Fibroblast of the aortic adventitia (primary cell): ENCODE results near the gene DCTN1. TPM values are rescaled to one million over a fixed set of nuclear protein-coding genes. Genes with fewer than 3 reads are reported as not detected.

Experiments
- DNase-seq: peaks from one replicate; pipeline ENCODE4 v3.0.0-alpha.2; 2010; ENCODE audit warnings: low read depth
- H3K4me3 ChIP-seq: 2 replicates; pipeline ENCODE4 v1.5.1; 2011; ENCODE audit warnings: low read depth, mild to moderate bottlenecking, control low read depth, low read length, moderate library complexity
- total RNA-seq: library from RNA; depleted of rRNA; stranded (reverse); fragments of >200 nt; gene quantifications from 2 replicates; pipeline ENCODE4 v1.2.3, GENCODE V29; 2012; ENCODE audit warnings: low replicate concordance
- TF ChIP-seq, protein P1 (sequence below): IDR thresholded peaks from 2 replicates; pipeline ENCODE4 v1.5.1; 2011; ENCODE audit warnings: mild to moderate bottlenecking, low read length, control low read depth, inconsistent platforms; ENCODE audit not compliant: insufficient read depth

DCTN1 gene
- total RNA-seq, 1 donor, result 147 TPM

DNA sequence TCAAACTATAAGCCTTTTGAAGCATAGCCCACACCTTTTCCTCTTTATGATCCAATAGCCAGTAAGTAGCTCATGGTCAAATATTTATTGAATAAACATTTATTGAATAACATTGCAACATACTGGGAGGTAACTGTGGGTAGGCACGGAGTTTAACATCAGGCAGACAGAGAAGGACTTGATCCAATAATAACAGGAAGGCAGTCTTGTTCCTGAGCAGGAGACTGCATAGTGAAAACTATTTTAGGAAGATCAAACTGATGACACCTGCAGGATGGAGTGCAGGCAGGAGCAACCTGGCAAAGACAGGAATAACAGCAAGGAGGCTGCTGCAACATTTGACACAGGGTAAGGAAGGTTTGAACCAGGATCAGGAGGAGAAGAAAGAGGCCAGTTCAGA is 3.1 kb upstream of the DCTN1 start:
- TF ChIP-seq, protein P1, sequence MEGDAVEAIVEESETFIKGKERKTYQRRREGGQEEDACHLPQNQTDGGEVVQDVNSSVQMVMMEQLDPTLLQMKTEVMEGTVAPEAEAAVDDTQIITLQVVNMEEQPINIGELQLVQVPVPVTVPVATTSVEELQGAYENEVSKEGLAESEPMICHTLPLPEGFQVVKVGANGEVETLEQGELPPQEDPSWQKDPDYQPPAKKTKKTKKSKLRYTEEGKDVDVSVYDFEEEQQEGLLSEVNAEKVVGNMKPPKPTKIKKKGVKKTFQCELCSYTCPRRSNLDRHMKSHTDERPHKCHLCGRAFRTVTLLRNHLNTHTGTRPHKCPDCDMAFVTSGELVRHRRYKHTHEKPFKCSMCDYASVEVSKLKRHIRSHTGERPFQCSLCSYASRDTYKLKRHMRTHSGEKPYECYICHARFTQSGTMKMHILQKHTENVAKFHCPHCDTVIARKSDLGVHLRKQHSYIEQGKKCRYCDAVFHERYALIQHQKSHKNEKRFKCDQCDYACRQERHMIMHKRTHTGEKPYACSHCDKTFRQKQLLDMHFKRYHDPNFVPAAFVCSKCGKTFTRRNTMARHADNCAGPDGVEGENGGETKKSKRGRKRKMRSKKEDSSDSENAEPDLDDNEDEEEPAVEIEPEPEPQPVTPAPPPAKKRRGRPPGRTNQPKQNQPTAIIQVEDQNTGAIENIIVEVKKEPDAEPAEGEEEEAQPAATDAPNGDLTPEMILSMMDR, result no peak
- H3K4me3 ChIP-seq, result no peak overlapping the region
- DNase-seq, result peak; percentile 83

DNA sequence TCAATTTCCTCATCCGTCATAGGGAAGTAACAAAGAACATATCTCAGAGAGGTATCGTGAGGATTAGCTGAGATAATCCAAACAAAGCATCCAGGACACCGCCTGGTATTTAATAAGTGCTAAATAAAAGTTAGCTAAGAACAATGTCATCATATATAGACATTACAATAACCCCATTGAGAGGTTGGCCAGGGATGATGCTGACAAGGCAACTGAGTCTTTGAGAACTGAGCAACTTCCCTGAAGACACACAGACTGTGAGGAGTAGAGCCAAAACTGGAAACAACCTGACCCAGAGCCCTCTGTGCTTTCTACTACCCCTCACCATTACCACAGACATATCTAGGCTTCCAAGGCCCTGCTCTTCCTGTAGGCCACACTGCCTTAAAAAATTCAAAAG is 1.6 kb upstream of the DCTN1 start:
- TF ChIP-seq, protein P1, result no peak
- no peak for DNase-seq
- H3K4me3 ChIP-seq, result no peak overlapping the region

DNA sequence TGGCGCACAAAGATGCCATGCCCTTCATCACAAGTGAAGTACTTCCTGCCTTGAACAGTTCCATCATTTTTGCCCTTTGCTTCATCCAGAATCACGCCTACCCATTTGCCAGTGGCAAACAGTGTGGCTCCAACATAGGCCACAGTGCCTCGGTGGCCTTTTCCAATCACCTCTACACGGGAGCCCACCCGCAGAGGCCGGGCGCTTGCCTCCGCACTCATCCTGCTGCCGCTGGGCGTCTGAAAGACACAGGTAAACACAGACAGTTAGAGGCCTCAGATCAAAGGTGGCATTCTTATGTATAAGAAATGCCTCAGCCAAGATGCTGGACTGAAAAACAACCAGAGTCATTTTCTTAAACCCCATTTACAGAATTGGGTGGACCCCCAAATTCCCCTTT is 2.1 kb downstream of the DCTN1 start:
- DNase-seq, result no peak
- no peak overlapping the region for H3K4me3 ChIP-seq
- TF ChIP-seq, protein P1, result no peak

DNA sequence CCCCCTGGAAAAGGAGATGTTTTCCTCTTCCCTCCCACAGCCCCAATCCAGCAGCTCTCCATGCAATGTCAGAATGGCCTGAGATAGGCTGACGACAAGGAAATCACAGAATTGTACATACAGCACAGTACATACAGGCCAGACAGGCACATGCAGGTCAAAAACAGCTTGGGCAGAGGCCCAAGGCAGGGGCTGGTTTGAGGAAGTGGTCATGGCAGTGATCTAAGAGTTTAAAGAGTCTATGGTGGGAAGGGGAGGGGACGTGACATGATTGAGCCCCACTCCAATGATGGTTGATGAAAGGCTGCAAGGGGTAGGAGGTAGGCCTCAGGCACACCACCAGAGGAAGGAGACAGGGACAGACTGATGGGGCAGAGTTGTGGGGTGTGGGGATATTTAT is 4.3 kb downstream of the DCTN1 start:
- no peak overlapping the region for H3K4me3 ChIP-seq
- DNase-seq, result no peak
- TF ChIP-seq, protein P1, result no peak

DNA sequence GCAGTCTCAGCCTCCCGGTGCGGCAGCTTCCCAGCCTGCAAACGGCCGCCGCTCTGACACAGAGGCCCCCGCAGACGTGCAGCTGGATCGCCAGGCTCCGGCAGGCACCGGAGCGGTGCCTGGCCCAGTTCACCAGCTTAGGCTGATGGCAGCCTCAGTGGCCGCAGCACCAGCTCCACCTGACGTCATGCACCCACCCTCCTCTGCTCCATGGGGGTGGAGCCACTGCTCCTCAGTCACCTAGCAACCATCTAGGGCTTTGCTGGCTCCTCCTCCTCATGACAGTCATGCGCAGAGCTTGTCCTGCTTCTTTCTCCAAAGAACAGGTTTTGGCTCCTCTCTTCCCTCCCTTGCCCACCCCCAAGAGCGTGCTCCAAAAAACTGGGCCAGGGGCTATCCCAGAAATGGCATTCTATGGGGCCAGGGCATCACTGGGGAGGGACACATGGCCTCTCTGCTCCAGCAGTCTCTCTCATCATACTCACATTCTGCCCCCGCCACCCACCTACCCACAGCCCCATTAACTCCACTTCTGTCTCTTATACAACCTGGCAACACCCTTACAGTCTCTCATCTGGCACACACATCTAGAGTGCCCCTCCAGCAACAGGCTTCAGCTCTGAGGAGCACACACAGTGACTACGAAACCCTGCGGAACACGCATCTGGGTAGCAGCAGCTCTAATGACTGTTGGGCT is 5.5 kb downstream of the DCTN1 start:
- DNase-seq, result peak; percentile 78
- TF ChIP-seq, protein P1, result no peak
- peak overlapping the region; percentile 64 for H3K4me3 ChIP-seq

DNA sequence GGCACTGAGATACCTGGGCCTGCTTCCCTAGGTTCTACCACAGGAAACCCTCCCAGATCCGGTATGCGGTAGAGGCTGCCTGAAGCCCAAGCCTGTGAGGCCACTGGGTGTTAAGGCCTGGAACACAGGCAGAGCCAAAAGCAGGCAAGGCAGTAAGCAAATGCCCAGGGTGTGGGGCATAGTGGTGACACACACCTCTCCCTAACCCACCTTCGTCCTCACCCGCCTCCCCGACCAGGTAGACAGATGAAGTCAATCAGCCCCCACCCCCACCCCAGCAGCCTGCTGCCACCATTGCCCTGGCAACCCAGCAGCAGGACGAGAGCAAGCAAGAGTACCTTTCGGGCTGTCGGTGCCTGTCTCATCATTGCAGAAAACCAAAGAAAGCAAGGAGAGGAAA is 6.1 kb downstream of the DCTN1 start:
- peak overlapping the region; percentile 64 for H3K4me3 ChIP-seq
- TF ChIP-seq, protein P1, result no peak
- DNase-seq, result no peak

DNA sequence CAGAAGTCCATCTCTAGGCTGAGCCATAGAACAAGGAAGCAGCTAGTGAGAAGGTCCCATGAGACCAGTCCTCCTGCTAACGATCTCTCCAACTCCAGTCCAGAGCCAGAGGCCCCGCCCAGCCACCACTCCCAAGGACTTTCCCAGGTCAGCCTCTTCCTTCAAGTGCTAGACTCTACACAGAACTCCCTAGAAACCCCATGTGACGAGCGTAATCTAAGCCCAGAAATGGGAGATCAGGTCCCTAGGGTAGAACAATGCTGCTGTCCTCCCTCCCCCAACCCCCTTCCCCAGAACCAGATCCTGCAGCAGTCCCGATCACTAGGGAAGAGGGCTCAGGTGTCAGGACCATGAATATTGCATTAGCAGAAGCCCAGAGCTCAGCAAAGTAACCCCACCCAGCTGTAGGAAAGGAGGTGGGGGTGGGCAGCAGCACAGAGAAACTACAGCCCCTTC is 6.9 kb downstream of the DCTN1 start:
- H3K4me3 ChIP-seq, result no peak overlapping the region
- TF ChIP-seq, protein P1, result no peak
- DNase-seq, result peak; percentile 70
